Esophagus muscularis mucosa (tissue), 4 donors: Measurements from ENCODE around the gene TPM2. TPM values are rescaled to one million over a fixed set of nuclear protein-coding genes. Genes with fewer than 3 reads are reported as not detected.

ENCODE experiments used
- DNase-seq: peaks from one replicate; pipeline ENCODE4 v3.0.0-alpha.2; 2017; ENCODE audit errors: extremely low spot score
- H3K27ac ChIP-seq, 4 donors: fragments of 200-600 bp; sonication (generic); replicated peaks in 1 of 4; 1 replicate in 3 of 4; 2 replicates in 1 of 4; pipeline ENCODE4 v1.5.1; 2016 to 2019; ENCODE audit warnings: mild to moderate bottlenecking in 1 of 4
- H3K27me3 ChIP-seq, 4 donors: fragments of 200-600 bp; sonication (generic); one replicate each; pipeline versions ENCODE4 v1.5.1 to v1.6.0; 2016 to 2019
- H3K36me3 ChIP-seq, 4 donors: fragments of 200-600 bp; sonication (generic); one replicate each; pipeline ENCODE4 v1.5.1; 2016 to 2019
- H3K4me1 ChIP-seq, 4 donors: fragments of 200-600 bp; sonication (generic); one replicate each; pipeline ENCODE4 v1.5.1; 2016 to 2019
- H3K4me3 ChIP-seq, 4 donors: fragments of 200-600 bp; sonication (generic); 1 replicate in 2 of 4; 2 replicates in 2 of 4; pipeline ENCODE4 v1.5.1; 2016 to 2019; ENCODE audit warnings: mild to moderate bottlenecking in 4 of 4, moderate library complexity in 1 of 4
- H3K9me3 ChIP-seq, 4 donors: fragments of 200-600 bp; sonication (generic); 1 replicate in 3 of 4; 2 replicates in 1 of 4; pipeline ENCODE4 v1.5.1; 2016 to 2019
- EP300 ChIP-seq: sonication (generic); formaldehyde crosslinking; IDR thresholded peaks from one replicate; pipeline ENCODE4 v1.6.1; 2017; ENCODE audit warnings: antibody characterized with exemption
- POLR2A ChIP-seq: fragments of 450-650 bp; IDR thresholded peaks from one replicate; pipeline ENCODE4 v1.6.1; 2017; ENCODE audit warnings: antibody characterized with exemption, moderate library complexity, mild to moderate bottlenecking, low read depth
- POLR2AphosphoS5 ChIP-seq, 2 donors: sonication (generic); formaldehyde crosslinking; IDR thresholded peaks; one replicate each; pipeline ENCODE4 v1.6.1; 2017; ENCODE audit warnings: antibody characterized with exemption in 2 of 2
- WGBS: methylation state at CpG from one replicate; pipeline ENCODE4 v1.1.5; 2018; 5-methylcytosine and 5-hydroxymethylcytosine counted together
- intact Hi-C: fragments of 100-400 bp; cut with DNase I; formaldehyde crosslinking; loops from one replicate; pipeline ENCODE4 v1.15.1; 2023
- total RNA-seq, 4 donors: library from RNA; depleted of rRNA; stranded (reverse); fragments of >200 nt; gene quantifications; one replicate each; pipeline versions ENCODE4 v1.1.0 to v1.2.1, GENCODE V29; 2016
- TF ChIP-seq, protein P1 (sequence below), 3 experiments: fragments of 200-600 bp in 2 of 3; fragments of 450-650 bp in 1 of 3; sonication (generic) in 2 of 3; IDR thresholded peaks; one replicate each; pipeline ENCODE4 v1.5.1; 2017 to 2019; ENCODE audit warnings: antibody characterized with exemption in 3 of 3, mild to moderate bottlenecking in 2 of 3, moderate library complexity in 1 of 3

The TPM2 gene
- total RNA-seq, 4 donors from 2014 or later = 8,856 to 14,576 (median 12,022) TPM

DNA sequence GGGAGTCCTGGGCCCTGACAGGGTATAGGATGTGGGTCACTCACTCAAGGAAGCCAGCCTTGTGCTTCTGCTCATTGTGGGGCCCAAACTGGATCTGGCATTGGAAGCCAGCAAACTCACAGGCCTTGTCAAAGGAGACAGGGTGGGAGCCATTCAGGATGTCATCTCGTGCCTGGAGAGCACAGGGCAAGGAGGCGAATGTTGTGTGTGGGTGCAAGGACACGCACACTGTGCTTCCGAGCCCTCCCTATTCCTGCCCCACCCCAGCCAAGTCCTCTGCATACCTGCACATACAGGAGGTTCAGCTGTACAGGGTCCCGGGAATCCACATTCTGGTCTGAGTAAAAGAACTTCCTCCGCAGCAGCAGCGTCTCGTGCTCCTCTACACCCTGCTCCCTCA, 34.2 kb upstream of the TPM2 start:
- peaks cover 67 to 81% (median 72%) of the 10 kb centered on the region in 4 donors for H3K36me3 ChIP-seq
- intact Hi-C loops = no loop called here
- H3K27ac ChIP-seq = peak overlapping the region; percentile 97 to 99 (median 99)

DNA sequence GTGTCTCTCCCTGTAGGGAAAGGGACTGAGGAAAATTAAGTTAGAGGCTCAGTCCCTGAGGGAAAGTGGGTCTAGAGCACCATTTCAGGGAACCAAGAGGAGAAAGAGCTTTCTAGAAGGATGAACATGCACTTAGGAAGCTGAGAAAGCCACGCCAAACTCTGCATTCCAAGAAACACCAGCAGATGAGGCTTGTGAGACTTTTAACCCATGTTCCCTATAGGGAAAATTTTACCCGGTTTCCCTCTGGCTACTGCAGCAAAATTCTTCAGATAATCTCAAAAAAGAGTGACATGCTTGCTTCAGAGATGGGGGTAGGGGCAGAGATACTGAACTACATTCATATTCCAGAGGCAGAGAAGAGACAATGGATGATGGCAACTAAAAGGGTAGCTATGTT, 33.7 kb upstream of the TPM2 start:
- WGBS = 76% methylated on average over 2 of the region's 2 CpGs
- Histone ChIP-seq H3K36me3 (peaks cover 72 to 86% (median 77%) of the 10 kb centered on the region in 4 donors), H3K27me3 (no peaks in the 10 kb centered on the region), H3K4me3 (no peak overlapping the region), H3K9me3 (no peaks in the 10 kb centered on the region), H3K4me1 (peaks cover 21 to 40% (median 39%) of the 10 kb centered on the region in 4 donors), H3K27ac (peak overlapping the region; percentile 29 to 99 (median 98))
- no peak for DNase-seq
- TF ChIP-seq, protein P1, sequence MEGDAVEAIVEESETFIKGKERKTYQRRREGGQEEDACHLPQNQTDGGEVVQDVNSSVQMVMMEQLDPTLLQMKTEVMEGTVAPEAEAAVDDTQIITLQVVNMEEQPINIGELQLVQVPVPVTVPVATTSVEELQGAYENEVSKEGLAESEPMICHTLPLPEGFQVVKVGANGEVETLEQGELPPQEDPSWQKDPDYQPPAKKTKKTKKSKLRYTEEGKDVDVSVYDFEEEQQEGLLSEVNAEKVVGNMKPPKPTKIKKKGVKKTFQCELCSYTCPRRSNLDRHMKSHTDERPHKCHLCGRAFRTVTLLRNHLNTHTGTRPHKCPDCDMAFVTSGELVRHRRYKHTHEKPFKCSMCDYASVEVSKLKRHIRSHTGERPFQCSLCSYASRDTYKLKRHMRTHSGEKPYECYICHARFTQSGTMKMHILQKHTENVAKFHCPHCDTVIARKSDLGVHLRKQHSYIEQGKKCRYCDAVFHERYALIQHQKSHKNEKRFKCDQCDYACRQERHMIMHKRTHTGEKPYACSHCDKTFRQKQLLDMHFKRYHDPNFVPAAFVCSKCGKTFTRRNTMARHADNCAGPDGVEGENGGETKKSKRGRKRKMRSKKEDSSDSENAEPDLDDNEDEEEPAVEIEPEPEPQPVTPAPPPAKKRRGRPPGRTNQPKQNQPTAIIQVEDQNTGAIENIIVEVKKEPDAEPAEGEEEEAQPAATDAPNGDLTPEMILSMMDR (IDR thresholded peaks at IDR 0.05) = no peak
- TF ChIP-seq POLR2AphosphoS5 (IDR thresholded peaks at IDR 0.05) = no peak
- no peak for TF ChIP-seq EP300
- intact Hi-C loops = no loop called here

More for the DNA sequence above, 34.2 kb upstream of the TPM2 start:
- DNase-seq = no peak
- Histone ChIP-seq H3K9me3 (no peaks in the 10 kb centered on the region), H3K27me3 (no peaks in the 10 kb centered on the region), H3K4me1 (peaks cover 26 to 44% (median 44%) of the 10 kb centered on the region in 4 donors), H3K4me3 (no peak overlapping the region)
- 87% methylated on average over 8 of the region's 8 CpGs for WGBS
- TF ChIP-seq POLR2A = no peak
- TF ChIP-seq POLR2AphosphoS5 (IDR thresholded peaks at IDR 0.05) = no peak
- TF ChIP-seq EP300 = no peak
- TF ChIP-seq, protein P1 (IDR thresholded peaks at IDR 0.05) = no peak

GRCh38 chr9:35719546-35719945, 29.8 kb upstream of the TPM2 start:
- no peak for TF ChIP-seq POLR2A
- no peak for TF ChIP-seq POLR2AphosphoS5 (IDR thresholded peaks at IDR 0.05)
- no peak for TF ChIP-seq EP300
- TF ChIP-seq, protein P1 (IDR thresholded peaks at IDR 0.05) = no peak
- WGBS = 80% methylated on average over 4 of the region's 4 CpGs
- peaks cover 98 to 100% (median 99%) of the 10 kb centered on the region in 4 donors for H3K36me3 ChIP-seq
- intact Hi-C loops = no loop called here
- DNase-seq = no peak
- H3K4me3 ChIP-seq = no peak overlapping the region
- H3K4me1 ChIP-seq = peaks cover 0 to 30% (median 25%) of the 10 kb centered on the region in 4 donors
- peak overlapping the region; percentile 46 to 98 (median 76) for H3K27ac ChIP-seq
- no peaks in the 10 kb centered on the region for H3K9me3 ChIP-seq
- H3K27me3 ChIP-seq = no peaks in the 10 kb centered on the region

- intact Hi-C loops = no loop called here
- 78% methylated on average over 14 of the region's 15 CpGs for WGBS
- peak overlapping the region; percentile 46 to 98 (median 76) for H3K27ac ChIP-seq
- H3K4me3 ChIP-seq = no peak overlapping the region
- no peaks in the 10 kb centered on the region for H3K9me3 ChIP-seq
- DNase-seq = no peak
- peaks cover 98 to 100% (median 99%) of the 10 kb centered on the region in 4 donors for H3K36me3 ChIP-seq
- peaks cover 0 to 36% (median 31%) of the 10 kb centered on the region in 4 donors for H3K4me1 ChIP-seq
- H3K27me3 ChIP-seq = no peaks in the 10 kb centered on the region
- TF ChIP-seq POLR2AphosphoS5 (IDR thresholded peaks at IDR 0.05) (no peak), EP300 (no peak), POLR2A (no peak)
- TF ChIP-seq, protein P1 (IDR thresholded peaks at IDR 0.05) = no peak
Measured at GRCh38 chr9:35718721-35719511, 29.2 kb upstream of the TPM2 start.
